ENCODE measurements around the gene CAMTA1.

The CAMTA1 gene

DNA sequence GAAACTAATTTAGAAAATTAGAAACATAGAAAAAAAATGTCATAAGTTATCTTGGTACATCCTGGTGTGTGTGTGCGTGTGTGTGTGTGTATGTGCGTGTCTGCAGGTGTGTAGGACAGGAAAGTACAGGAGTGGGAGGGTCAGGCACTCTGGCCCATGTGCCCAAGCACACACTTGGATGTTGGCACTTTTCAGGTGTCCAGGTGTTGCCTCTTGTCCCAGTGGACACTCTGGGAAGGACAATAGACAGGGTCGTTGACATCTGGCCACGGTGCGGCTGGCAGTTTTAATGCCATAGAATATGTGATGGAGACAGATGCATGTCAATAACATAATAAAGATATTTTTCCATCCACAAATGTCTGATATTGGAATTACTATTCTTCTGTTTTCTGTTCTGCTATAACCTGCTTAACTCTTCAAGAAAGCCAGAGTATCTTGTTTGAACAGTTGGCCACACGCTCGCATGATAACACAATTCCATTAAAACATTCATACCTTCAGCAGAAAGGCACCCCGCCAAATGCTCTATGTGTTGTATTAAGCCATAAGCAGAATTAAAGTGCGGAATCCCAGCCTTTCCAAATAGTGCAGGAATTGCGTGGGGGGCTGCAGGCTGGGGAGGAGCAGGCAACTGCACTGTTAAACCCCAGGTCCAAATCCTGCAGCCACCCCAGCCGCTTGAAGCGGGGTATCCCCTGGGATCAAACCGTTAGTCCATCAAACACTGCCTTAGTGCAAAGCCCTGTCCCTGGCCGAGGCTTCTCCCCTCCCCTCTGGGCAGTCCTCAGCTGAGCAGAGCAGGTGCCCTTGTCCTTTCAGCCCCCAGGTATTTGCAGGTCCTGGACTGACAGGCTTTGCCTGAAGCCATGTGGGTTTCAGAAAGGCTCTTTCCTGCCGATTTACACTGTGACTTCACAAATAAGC is 390.0 kb downstream of the CAMTA1 start:
- DNase-seq = no peak

DNA sequence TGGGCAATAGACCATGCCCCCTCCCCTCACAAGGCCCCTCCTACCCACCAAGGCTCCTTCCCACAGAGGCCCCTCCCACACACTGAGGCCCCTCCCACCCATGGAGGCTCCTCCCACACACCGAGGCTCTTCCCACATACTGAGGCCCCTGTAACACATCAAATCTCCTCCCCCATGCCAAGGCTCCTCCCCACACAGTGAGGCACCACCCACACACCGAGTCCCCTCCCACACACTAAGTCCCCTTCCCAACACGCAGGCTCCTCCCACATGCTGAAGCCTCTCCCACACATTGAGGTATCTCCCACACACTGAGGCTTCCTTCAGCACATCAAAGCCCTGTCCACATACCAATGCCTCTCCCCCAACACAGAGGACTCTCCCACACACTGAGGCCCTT is 391.8 kb downstream of the CAMTA1 start:
- no peak for DNase-seq

GRCh38 chr1:7177438-7178146 is 392.3 kb downstream of the CAMTA1 start:
- DNase-seq = no peak

- DNase-seq = no peak
Measured at GRCh38 chr1:7178336-7178735, 393.1 kb downstream of the CAMTA1 start.

DNA sequence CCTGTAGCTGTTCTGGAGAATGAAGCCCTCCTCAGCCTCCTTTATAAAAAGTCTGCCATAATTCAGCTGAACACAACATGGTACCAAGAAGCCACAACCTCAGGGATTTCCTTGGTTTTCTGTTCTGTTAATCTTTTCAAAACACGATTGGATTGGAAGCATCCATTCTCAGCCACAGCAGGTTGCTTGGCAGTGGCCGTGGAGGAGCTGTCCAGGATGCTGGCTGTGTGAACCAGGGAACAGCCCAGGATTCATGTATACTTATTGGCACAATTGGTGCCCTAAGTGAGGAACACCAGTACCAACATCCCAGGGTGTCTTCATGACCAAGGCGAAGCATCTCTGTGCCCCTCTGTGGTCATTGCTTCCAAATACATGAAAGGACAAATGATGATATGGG is 393.5 kb downstream of the CAMTA1 start:
- no peak for DNase-seq

- DNase-seq = no peak
Measured at GRCh38 chr1:7185721-7186120, 400.5 kb downstream of the CAMTA1 start.

DNA sequence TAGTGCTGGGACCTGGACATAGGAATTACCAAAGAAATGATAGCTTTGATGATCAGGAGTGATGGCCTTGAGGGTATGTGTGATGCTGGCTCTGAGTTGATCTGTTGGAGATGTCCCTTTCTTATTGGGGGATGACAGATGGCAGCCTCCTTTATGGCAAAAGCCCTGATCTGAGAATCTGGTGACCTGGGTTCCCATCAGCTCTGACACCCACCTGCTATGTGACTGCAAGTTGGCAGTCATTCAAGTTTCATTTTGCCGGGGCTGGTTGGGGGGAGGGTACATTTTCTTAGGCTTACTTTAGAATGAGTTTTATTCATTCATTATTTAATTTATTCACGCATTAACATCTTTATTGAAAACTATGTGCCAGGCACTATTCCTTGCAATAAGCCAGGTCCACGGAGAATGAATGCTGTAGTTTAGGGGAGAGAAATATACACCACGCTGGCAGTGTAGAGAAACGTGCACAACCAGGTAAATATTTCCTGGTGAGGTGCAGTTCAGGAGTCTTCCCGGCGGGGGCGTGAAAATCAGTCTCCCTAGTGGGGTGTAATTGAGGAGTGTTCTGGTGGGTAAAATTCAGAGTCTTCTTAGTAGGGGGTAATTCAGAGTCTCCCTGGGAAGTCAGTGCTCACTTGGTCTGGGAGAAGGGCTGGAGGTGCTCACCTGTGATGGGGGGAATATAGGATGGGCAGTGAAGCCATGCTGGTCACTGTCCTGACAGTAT is 401.3 kb downstream of the CAMTA1 start:
- peak; percentile 34 for DNase-seq

GRCh38 chr1:7187112-7187493 is 401.8 kb downstream of the CAMTA1 start:
- DNase-seq = no peak

GRCh38 chr1:7190261-7190660 is 405.0 kb downstream of the CAMTA1 start:
- DNase-seq = no peak

GRCh38 chr1:7192453-7192852 is 407.2 kb downstream of the CAMTA1 start:
- DNase-seq = no peak

DNA sequence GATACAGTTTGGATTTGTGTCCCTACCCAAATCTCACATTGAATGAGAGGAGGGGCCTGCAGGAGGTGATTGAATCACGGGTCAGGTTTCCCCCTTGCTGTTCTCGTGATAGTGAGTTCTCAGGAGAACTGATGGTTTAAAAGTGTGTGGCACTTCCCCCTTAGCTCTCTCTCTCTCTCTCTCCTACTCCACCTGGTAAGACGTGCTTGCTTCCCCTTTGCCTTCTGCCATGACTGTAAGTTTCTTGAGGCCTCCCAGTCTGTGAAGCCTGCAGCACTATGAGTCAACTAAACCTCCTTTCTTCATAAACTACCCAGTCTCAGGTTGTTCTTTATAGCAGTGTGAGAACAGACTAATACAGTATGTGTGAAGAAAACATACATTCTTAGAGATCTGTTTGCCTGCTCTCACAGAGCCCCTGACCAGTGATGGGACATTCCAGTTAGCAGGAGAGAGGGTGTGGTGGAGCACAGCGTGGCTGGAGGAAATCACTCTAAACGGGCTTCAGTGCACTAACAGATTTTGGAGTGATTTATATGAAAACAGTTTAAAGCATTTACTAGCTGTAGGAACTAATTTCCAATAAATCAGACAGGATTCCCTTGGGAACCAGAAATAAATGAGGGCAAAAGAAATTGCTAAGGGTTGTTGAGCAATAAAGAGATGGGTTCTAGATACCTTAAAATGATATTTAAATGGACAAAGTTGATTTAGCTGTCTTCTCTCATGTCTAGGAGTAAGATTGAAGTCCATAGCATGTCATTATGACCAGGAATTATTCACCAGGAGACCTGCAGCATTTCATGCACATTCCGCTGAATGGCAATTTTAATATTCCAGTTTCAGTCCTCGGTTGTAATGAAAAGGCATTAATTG is 411.0 kb downstream of the CAMTA1 start:
- no peak for DNase-seq

- DNase-seq = no peak
Measured at GRCh38 chr1:7198664-7199063, 413.4 kb downstream of the CAMTA1 start.

DNA sequence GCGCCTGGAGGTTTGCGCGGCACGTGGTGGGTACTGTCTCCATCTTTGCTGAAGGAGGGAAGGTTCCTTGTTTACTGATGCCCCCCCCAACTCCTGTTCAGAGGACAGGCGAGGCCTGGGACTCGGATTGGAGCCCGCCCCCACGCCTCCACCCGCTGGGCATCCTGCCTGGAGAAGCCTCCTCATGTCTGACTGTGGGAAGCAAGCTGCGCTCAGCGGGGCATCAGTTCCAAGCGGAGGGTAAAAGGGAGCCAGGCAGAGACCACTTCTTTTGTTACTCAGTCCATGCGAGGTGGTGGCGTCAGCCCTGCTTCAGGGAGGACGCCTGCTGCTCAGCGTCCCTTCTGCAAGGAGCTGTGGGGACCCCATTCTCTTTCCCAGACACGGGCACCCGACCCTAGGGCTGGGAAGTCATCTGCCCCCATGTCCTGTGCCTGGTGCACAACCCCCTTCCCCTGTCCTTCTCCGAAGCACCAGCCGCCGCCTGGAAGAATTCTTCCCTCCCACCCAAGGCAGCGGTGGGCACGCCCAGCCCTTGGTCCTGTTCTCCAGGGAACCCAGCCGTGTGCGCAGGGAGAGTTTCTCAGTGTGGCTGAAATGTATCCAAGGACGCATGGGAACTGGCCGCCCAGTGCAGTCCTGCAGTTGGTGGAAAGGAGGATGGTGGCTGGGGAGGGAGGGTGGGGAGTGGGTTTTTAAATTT is 414.0 kb downstream of the CAMTA1 start:
- DNase-seq = peak; percentile 85

- DNase-seq = peak; percentile 57
Measured at GRCh38 chr1:7207875-7208646, 422.8 kb downstream of the CAMTA1 start.

DNA sequence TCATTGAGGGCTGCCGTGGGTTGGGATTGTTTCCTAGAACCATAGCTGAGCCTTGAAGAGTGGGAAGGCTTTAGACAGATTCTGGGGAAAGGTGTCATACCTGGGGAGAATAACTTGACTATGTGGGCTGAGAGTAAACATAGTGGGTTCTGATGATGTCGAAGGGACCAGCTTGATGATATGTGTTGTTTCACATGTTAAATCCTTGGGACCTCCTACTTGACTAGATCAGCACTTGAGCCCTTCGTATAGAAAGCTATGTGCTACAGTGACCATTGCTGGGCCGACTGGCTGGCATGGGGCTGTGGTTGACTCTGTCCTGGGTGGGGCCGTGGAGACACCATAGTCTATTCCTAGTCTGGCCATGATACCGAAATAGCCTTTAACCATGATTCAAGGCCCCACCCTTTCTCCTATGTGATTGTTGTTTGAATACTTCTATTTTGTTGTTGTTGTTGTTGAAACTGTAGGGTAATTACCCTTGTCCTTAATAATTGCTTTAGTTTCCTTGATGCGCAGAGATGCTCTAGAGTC is 423.5 kb downstream of the CAMTA1 start:
- DNase-seq = no peak

DNA sequence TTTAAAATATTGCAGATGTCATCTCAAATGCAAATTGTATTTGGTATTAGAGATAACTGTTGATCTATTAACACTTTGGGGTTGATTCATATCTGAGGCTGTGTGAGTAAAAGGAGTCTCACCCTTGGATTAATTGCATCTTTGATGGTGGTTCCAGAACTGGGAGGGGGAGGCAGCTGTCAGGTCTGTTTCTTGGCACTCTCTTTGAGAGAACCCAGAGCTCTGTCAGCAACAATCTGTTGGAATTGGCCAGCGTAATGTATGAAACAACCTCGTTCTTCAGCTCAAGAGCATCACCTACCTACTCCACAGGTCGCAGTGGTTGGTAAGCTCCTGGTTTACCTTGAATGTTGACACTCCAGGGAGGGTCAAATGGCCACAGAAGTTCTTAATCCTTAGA is 424.1 kb downstream of the CAMTA1 start:
- no peak for DNase-seq

- peak; percentile 27 for DNase-seq
Measured at GRCh38 chr1:7218210-7218832, 433.1 kb downstream of the CAMTA1 start.

DNA sequence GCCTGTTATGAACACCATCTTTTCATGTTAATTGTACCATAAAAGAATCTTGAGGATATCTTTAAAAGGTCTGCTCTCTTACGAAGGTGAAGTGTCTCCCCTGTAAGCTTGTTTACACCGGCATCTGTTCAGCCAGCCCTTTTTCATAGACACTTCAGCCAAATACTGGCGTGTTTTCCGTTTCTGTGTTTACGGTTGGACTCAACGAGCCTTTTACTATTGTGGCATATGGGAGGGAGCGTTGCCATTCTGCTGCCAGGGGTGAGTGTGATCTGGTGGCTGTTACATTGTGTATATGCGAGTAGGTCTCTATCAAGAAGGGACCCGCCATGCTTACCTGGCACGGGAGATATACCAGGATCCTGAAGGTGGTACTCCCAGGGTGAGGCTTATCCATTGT is 433.8 kb downstream of the CAMTA1 start:
- DNase-seq = peak; percentile 33

DNA sequence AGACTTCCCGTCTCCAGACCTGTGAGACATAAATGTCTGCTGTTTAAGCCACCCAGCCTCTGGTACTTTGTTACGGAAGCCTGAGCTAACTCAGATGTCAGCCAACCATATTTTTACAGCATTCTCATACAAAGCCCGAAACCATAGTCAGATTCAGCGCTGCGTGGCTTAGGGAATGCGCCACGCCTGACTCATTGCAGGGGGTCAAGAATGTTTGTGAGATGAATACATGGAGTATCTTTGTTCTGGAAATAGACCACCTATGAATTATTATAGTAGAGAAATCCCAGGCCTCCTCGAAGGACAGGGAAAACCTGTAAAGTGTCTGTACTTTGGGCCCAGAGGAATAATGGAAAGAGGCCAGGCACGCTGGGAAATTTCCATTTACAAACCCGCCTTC is 434.8 kb downstream of the CAMTA1 start:
- DNase-seq = no peak

DNA sequence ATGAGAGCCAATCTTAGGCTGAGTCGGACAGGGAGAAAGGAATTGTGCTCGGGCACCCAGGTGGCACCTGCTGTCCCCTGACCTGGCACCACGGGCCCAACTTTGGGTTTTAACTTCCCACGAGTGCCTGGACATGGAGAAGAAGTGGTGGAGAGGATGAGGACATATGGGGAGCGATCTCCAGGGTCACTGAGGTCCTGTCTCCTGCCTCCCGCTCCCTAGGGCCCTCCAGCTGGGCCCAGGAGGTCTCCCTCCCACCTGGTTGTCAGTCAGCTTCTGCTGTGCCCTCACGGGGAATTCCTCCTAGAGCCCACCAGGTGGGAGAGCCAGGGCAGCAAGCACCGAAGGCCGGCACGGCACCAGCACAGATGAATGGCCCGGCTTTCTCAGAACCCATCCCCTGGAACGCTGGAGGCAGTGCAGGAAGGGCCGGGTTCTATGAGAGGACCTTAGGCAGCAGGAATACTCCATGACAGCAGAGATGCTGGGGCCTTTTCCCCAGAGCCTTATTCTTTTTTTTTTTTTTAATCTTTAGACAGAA is 435.5 kb downstream of the CAMTA1 start:
- no peak for DNase-seq

All from COR-L47 (cell line).